OCI-M2 (cell line): ENCODE data around the gene CASZ1.

Source experiments
- DNase-seq: peaks from one replicate; lab custom pipeline; 2025; ENCODE audit not compliant: unreplicated experiment; lab: John Stamatoyannopoulos, UW

Gene CASZ1

DNA sequence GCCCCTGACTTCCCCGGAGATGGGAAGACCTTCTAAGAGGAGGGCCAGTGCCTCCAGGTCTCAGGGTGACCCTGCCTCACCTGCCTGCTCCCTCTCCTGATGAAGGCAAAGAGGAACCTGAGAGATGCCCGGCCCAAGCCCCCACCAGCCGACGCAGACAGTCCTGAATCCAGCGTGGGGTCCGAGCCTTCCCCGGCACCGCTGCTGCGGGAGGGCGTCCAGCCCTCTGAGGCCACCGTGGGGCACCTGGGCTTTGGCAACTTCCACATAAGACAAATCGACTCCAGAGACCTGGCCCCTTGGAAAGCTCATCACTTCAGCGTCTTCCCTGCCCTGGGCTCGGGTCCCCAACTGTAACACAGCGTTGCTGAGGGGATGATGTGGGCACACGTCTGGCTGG, 122.2 kb downstream of the CASZ1 start:
- DNase-seq = no peak

DNA sequence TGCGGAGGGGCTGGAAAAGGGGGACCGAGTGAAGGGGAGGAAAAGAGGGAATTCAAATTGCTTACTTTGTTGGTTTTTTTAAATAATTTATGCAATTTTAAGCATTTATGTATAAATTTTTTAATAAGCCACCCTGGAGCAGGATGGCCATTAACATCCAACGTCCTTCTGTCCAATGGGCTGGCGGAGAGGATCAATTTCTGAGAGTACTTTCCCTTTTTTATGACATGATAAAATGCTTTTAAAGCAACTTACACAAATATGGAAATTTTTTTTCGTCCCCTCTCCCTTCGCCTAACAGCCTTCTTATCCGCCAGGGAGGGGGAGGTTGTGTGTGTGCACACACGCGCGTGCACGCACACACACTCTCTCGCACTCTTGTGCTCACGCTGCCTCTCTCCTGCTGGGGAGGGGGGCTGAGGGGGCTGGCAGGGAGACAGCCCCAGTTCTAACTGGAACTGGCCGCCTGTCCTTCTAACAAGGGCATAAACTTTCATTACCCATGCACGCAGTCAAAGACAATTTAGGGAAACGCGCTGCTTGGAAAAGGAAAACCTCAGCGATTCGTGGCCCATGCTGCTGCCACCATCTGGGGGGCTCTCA, 123.2 kb downstream of the CASZ1 start:
- no peak for DNase-seq

DNA sequence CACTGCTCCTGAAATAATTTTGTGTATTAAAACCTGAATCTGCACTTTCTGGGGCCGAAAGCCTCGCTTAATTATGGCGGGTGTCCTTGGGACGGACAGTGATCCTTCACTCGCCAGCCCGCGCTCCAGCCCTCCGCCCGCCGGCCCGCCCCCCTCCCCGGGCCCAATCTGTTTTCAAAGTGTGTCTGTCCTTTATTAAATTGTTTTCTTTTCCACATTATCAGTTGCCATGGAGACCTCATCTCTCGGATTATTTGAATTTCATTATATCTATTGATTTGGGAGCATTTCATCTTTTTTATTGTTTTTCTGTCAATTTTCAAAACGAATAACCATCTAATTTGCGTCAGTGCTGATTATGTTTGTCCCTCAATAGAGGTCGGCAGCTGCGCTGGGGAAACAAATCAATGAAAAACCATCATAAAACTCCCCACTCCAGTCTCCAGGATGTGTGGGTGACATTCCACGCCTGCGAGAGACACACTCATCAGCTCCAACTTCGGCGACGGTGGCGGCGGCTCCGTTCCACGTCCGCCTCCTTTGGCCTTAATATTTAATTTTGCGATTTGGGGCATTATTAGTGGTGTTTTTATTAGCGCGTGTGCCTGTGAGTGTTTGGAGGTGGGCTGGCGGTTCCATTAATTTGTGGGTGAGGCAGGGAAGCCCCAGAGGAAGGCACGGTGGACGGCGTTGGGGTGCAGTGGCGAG, 123.9 kb downstream of the CASZ1 start:
- DNase-seq = no peak

DNA sequence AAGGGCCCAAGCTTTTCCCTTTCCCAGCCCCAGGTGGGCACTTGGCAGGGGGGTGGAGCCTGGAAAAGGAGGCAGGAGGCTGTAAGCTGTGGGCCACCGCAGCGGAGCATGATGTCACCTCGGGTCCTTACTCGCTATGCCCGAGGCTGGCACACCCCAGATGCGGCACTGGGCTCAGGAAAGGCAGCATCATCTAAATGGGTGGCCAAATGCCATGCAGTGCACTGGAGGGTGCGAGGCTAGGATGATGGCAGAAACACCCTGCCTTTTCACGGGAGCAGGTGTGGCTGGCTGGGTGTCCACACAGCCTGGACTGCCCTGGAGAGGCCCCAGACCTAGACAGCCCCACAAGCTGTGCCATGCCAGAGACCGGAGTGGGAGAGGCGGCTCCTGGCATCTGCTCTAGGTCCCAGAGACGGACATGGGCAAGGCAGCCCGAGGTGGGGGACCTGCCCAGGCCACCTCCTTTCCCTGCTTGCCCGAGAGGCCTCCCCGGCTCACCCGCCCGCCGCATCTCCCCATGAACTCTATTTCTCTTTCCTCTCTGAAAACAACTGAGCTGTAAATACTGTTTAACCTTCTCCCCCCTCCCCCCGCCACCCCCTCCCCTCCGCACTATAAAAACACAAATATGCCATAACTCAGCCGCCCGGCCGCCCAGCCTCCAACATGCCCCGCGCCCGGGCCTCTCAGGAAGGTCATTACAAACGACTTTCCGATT, 124.7 kb downstream of the CASZ1 start:
- DNase-seq = no peak

DNA sequence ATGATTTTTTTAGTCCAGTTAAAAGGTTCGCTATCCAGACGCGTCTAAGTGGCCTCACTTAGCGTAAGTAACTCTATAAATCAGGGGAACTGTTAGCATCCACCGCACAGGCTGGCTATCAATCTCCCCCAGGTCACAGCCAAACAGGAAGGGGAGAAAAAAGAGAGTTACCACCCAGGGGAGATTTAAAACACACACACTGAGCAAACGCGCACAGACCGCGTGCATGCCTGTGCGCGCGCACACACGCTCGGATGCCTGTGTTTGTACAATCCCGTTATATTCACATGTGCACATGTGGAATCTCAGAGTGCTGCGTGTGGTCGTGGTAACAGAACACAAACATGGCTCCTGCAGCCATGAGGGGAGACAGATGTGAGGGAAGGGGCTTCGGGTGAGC, 125.4 kb downstream of the CASZ1 start:
- DNase-seq = no peak

DNA sequence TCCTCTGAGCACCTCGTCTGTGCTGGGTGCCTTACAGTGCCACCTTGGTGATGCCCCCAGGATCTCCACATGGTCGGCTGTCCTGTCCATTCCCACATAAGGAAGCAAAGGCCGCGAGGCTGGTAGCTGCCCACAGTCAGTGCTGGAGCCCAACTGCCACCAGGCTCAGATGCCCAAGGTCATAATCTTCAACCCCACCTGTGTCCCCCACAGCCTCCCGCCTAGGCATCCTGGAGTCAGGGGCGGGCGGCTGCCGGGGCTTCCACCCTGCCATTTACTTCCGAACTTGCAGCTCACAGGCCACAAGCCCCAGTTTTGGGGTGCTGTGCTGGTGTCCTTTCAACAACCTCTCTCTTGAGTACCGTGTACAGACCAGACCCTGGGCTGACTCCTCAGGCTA, 126.3 kb downstream of the CASZ1 start:
- DNase-seq = no peak

DNA sequence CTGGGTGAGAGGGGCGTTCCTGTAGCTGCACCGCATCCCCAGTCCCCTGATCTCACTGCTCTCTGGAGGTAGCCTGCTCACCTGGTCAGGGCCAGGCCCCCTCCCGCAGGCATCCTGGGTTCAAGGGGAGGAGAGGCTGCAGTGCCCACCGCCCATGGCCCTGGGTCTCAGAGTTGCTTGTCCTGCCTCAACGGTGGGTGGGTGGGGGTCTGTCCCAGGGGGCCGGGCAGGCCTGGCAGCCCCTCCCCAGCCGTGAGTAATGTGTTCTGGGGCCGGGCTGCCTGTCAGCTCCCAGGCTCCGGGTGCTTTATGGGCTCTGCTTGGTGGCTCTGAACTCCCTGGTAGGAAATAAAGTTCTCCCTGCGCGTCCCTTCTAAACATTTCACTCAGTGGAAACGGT, 126.9 kb downstream of the CASZ1 start:
- DNase-seq = no peak

DNA sequence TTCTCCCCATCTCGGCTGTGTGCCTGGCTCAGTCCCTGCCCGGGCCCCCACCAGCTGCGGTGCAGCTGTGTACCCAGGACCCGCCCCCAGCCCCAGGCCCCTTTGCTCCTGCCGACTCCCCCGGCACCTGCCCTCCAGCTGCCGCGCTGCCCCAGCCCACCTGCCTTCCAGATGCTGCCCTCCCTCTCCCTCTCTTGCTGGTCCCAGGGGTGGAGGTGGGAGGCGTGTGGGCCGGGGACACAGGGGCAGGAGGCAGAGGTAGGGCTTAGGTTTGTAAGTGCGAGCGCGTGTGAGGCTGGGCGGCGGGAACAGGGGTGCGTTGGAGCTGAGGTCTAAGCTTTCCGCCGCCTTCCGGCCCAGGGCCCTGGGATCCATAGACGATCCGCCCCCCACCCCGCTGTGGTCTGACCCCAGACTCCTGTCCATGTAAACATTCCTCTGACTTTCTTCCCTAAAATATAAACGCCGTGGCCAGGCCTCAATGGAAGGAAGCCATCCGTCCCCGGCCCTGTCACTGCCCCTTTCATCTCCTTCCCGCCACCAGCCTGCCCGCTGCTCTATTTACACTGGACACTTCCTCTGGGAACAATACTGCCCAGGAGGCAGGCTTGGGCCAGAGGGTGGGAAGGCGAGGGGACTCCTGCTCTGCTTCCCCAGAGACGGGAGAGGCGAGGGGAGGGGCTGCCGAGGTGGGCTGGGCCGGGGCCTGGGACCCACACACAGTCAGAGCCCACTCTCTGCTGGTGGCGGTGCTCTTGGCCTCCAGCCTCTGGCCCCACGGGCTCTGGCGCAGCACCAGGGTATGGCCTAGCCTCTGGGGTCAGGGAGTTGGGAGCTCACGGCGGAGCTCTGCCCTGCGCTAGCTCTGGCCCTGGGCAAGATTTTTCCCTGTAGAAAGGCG, 128.3 kb downstream of the CASZ1 start:
- DNase-seq = no peak

DNA sequence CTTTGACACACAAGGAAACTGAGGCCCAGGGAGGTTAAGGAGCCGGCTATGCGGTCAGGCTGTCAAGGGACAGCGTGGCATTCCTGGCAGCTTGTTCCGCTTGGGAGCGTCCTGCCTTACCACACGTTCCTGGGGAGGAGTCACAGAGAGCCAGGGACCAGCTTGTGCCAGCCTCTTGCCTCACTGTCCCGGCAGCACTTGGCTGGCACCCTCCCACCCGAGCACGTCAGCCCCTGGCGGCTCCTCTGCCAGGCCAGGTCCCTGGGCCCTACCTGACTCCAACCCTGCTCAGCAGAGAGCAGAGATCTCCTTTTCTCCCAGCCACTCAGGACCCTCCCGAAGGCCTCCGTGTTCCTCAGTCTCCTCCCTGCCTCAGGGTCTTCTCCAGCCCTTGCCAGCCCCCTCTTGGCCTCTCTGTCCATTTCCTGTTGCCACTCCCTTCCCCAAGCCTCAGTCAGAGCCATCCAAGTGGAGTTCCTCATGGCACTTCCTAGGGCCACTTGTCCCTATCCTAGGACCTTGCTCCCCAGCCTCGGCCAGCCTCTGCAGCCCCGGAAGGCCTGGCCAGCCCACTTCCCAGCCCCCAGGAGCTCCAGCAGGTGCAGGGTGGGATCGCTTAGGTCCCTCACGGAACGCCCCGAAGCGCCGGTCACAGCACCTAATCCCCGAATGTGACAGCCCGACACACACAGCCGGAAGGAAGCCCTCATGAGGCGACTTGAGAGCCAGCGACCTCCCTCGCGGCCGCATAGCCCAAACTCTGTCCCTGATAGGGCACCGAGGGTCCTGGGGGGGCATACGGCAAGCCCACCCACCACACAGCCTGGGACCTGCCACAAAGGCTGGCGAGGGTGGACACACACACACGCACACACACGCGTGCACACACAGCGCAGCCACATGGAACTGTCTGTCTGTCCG, 130.3 kb downstream of the CASZ1 start:
- DNase-seq = no peak

DNA sequence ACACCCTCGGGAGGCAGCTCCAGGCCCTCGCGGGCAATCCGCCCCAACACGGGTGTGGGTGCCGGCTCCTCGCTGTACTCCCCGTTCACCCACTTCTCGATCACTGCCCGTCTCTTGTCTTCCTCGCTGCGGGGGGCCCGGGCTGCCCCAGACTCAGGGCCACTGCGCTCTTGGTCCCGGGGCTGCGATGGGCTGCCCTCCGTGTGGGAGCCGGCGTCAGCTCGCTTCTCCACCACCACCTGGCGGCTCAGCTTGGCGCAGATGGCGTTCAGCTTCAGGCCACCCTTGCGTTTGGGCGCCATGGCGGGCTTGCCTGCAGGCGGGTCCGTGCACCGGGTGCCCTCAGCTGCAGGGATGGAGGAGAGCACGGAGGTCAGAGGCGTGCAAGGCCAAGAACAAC, 131.2 kb downstream of the CASZ1 start:
- DNase-seq = no peak

DNA sequence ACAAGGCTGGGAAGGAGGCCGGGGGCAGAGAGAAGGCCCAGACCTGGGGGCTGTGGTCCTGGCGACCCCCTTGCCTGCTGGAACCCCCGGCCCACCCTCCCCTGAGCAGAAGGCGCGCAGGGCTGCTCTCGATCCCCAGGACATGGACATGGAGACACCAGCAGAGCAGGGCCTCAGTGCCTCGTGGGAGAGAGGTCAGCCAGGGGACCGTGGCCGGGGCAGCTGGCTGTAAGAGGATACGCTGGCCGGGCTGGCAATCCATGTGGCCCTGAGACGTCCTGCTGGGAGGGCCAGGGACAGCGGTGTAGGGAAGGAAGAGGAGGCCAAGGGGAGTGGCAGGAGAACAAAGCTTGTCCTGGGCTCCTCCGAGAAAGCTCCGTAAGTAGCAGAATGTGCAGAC, 132.2 kb downstream of the CASZ1 start:
- no peak for DNase-seq

DNA sequence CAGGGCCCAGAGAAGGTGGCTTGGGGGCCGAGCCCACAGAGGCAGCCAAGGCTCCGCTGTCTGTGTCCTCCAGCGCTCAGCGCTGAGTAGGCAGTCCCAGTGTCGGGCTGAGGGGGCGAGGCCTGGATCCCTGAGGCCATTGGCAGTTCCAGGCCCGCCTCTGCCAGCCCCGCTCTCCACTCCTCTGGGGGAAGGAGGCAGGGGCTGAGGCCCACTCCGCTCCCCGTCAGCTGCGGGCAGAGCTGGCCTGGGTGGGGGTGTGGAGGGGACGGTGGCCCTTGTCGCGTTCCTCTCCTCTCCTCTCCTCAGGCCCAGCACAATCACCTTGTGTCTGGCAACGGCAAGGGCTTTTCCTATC, 132.8 kb downstream of the CASZ1 start:
- DNase-seq = no peak

DNA sequence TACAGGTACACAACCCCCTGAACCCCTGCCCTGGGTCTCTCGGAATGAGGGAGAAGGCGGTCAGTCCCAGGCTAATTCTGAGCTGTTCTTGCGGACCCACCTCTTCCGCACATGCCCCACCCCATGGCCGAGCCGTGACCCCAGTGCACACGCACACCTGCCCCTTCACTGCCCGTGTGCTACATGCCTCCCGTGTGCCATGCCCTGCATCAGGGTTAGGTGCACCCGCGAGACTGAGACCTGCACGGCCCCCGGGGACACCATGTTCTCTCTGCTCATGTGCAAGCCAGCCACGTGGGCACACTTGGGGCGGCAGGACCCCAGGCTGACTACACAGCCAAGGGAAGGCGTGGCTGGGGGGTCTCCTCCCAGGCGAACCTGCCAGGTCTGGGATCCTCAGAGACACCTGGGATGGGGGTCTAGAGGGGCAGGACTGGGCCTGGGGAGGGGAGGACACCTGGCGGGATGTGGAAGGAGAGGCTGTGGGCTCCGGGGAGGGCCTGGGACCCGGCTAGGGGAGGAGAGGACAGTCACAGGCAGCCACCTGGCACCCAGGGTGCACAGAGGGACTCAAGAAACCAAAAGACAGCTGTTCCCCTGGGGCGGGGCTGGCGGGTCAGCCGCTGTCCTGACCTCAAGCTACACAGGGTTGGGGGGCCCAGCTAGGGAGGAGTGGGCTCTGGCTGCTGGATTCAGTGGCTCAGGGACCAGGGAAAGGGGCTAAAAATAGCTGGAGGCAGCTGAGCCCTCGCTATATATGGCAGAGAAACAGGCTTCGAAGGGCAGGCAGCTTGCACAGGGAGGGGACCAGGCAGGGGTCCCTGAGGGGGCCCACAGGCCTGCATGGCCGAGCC, 133.4 kb downstream of the CASZ1 start:
- no peak for DNase-seq

DNA sequence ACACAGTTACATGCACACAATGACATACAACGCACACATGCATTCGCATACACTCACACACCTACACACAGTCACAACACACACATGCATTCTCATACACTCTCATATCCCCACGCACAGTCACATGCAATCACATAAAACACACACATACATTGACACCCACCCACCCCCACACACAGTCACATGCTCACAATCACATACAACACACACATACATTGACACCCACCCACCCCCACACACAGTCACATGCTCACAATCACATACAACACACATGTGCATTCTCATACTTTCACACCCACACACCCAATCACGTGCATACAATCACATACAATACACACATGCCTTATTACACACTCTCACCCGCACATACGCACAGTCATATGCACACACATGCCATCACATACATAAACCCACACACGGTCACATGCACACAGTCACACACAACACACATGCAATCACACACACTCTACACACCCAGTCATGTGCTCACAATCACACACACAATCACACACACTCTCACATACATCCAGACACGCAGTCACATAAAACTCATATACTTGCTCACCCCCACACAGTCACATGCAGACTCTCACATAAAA, 134.3 kb downstream of the CASZ1 start:
- no peak for DNase-seq

DNA sequence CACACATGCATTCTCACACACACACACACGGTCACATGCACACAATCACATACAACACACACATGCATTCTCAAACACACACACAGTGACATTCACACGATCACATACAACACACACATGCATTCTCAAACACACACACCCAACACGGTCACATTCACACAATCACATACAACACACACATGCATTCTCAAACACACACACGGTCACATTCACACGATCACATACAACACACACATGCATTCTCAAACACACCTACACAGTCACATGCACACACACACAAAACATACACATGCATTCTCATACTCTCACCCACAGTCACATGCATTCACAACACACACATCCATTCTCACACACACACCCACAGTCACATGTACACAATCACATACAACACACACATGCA, 135.0 kb downstream of the CASZ1 start:
- DNase-seq = no peak

DNA sequence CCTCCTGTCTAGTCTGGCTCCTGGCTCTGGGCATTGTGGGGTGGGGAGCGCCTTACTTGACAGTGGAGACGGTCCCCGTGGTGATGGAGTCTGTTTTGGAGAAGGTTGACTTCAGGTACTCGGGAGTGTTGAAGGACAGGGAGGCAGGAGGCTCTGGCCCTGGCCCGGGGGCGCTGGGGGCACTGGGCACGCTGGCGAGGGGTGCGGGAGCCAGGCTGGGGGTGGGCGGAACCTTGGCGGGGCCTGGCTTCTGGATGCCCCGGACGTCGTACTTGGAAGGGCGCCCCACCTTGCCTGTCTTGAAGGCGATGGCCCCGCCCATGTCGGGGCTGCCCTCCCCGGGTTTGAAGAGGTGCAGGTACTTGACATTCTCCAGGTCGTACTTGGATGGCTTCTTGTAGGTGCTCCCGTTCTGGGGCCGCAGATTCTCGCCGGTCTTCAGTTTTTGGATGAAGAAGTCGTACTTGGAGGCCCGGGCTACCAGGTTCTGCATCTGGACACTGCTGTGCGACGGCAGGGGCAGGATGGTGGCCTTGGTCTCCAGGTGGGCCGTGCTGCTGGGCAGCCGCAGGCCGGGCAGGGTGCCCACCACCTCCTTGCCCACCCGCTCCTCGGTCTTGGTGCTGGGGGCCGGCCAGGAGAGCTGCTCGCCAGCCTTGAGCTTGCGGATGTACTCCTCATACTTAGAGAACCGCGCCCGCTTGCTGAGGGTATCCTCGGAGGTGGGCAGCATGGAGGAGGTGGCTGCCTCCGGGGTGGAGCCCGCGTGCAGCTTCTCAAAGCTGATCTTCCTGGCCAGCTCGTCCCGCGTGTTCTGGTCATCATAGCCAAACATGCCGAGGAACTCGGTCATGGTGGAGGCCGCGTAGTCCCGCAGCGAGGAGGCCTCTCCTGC, 136.6 kb downstream of the CASZ1 start:
- DNase-seq = no peak

DNA sequence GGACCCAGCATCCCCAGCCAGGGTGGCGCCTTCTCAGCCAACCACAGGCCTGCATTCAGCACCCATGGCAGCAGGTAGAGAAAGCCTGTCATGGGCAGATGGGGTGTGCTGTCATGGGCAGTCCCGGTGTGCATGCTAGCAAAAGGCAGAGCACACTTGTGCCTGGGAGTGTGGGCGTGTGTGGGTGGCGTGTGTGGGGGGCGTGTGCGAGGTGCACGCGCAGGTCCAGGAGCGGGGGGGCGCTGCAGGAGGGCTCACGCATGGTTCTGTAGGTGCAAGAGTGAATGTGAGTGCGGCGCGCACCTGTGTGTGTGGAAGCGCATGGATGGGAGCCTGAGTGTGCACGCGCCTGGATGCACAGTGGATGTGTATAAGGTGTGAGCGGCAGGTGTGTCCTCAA, 137.2 kb downstream of the CASZ1 start:
- DNase-seq = no peak

DNA sequence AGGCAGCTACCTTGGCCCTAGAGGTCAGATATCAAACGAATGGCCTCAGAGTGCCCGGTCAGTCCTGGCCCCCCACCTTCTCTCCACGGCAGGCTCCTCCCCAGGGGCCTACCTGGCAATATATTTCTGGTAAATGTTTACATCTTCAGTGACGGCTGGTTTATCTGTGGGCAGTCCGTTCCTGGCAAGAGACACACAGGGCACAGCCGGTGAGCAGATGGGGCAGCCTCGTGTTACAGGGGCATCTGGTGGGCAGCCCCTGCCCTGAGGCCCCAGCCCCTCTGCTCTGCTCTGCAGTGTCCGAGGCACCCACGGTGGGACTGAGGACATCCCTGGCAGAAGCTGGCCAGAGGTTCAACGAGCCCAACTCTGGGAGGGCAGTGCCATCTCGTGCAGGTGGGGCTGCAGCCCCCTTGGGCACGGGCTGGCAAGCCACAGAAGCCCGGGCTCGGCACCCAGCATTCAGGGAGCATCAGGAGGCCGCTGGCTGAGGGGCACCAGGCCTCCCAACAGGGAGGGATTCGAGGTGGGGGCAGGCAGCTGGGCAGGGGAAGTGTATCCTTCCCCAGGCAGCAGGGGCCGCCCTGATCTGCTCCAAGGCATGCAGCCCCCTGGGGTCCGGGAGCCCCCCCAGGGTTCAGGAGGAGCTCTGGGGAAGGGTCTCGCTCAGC, 137.9 kb downstream of the CASZ1 start:
- no peak for DNase-seq
